IMR-90 (cell line): Measurements from ENCODE around the gene HNRNPD. TPM values are rescaled to one million over a fixed set of nuclear protein-coding genes. Genes with fewer than 3 reads are reported as not detected.

Source experiments
- ATAC-seq: fragments of 200-7000 bp; cut with Tn5 transposase; 2 replicates; pipeline ENCODE4 v1.9.1; 2020; ENCODE audit warnings: low read depth, mild to moderate bottlenecking, moderate library complexity
- BruUV-seq: library from RNA; stranded (reverse); fragments of 400-500 nt; replicated peaks from 2 replicates; lab custom pipeline; 2021; lab: Mats Ljungman, UMichigan
- CTCF ChIA-PET: fragments of 300-600 bp; formaldehyde crosslinking; extraction: SDS; loops from one replicate; lab custom pipeline; 2021; ENCODE audit warnings: antibody characterized with exemption; lab: Yijun Ruan, JAX
- POLR2A ChIA-PET: fragments of 300-600 bp; sonication (Branson Sonifier 250); formaldehyde crosslinking; loops from one replicate; lab custom pipeline; 2022; ENCODE audit warnings: antibody characterized with exemption; ENCODE audit not compliant: unreplicated experiment; lab: Charles Lee
- DNase-seq: peaks from one replicate; pipeline ENCODE4 v3.0.0; 2013
- H2AFZ ChIP-seq: replicated peaks from 2 replicates; pipeline ENCODE3; 2013; ENCODE audit warnings: low read length, mild to moderate bottlenecking; ENCODE audit not compliant: poor library complexity
- H2AK5ac ChIP-seq: 2 replicates; pipeline ENCODE4 v1.6.1; 2013; ENCODE audit warnings: low read depth, low read length, inconsistent platforms
- H2AK9ac ChIP-seq: replicated peaks from 2 replicates; pipeline ENCODE3; 2013; ENCODE audit warnings: mild to moderate bottlenecking, low read depth, low read length, moderate library complexity; ENCODE audit not compliant: poor library complexity
- H2BK120ac ChIP-seq: 2 replicates; pipeline ENCODE4 v1.6.1; 2013; ENCODE audit warnings: low read depth, low read length, inconsistent platforms
- H2BK15ac ChIP-seq: 3 replicates; pipeline ENCODE4 v1.6.1; 2013; ENCODE audit warnings: low read depth, low read length, inconsistent platforms
- H2BK20ac ChIP-seq: 2 replicates; pipeline ENCODE4 v1.6.1; 2013; ENCODE audit warnings: low read depth, mild to moderate bottlenecking, inconsistent platforms, low read length, moderate library complexity
- H2BK5ac ChIP-seq: 2 replicates; pipeline ENCODE4 v1.6.1; 2013; ENCODE audit warnings: mild to moderate bottlenecking, low read depth, low read length, inconsistent platforms; ENCODE audit not compliant: poor library complexity, severe bottlenecking
- H3K14ac ChIP-seq: replicated peaks from 2 replicates; pipeline ENCODE4 v1.6.1; 2013; ENCODE audit warnings: low read depth, low read length, inconsistent platforms
- H3K18ac ChIP-seq: 2 replicates; pipeline ENCODE4 v1.6.1; 2013; ENCODE audit warnings: low read depth, low read length, control low read depth
- H3K23ac ChIP-seq: 2 replicates; pipeline ENCODE4 v1.6.1; 2013; ENCODE audit warnings: low read depth, low read length, inconsistent platforms
- H3K27ac ChIP-seq: 2 replicates; pipeline ENCODE4 v1.5.1; 2013; ENCODE audit warnings: mild to moderate bottlenecking, control low read depth, low read length; ENCODE audit not compliant: insufficient read depth
- H3K27me3 ChIP-seq: 2 replicates; pipeline ENCODE4 v1.6.1; 2013; ENCODE audit warnings: low read length; ENCODE audit not compliant: control insufficient read depth, insufficient read depth
- H3K36me3 ChIP-seq: 2 replicates; pipeline ENCODE4 v1.6.1; 2013; ENCODE audit warnings: low read length, mixed read lengths; ENCODE audit not compliant: control insufficient read depth, insufficient read depth
- H3K4ac ChIP-seq: 2 replicates; pipeline ENCODE4 v1.6.1; 2013; ENCODE audit warnings: low read depth, low read length, inconsistent platforms
- H3K4me1 ChIP-seq: 2 replicates; pipeline ENCODE4 v1.6.1; 2013; ENCODE audit warnings: low read length, mixed read lengths; ENCODE audit not compliant: control insufficient read depth, insufficient read depth
- H3K4me2 ChIP-seq: 2 replicates; pipeline ENCODE4 v1.6.1; 2013; ENCODE audit warnings: low read depth, mild to moderate bottlenecking, control low read depth, low read length, moderate library complexity
- H3K4me3 ChIP-seq: 2 replicates; pipeline ENCODE4 v1.5.1; 2013; ENCODE audit warnings: low read depth, mild to moderate bottlenecking, control low read depth, low read length, moderate library complexity; ENCODE audit not compliant: insufficient read depth
- H3K56ac ChIP-seq: 2 replicates; pipeline ENCODE4 v1.6.1; 2013; ENCODE audit warnings: low read length, inconsistent platforms; ENCODE audit not compliant: insufficient read depth; ENCODE audit errors: extremely low read depth
- H3K79me1 ChIP-seq, 2 experiments: 2 replicates each; pipeline ENCODE4 v1.6.1; 2013; ENCODE audit warnings: low read length in 2 of 2, inconsistent platforms in 1 of 2, low read depth in 1 of 2
- H3K9ac ChIP-seq: 2 replicates; pipeline ENCODE4 v1.6.1; 2013; ENCODE audit warnings: low read depth, low read length, control low read depth
- H3K9me1 ChIP-seq: 2 replicates; pipeline ENCODE4 v1.6.1; 2013; ENCODE audit warnings: low read length, inconsistent platforms; ENCODE audit not compliant: insufficient read depth
- H3K9me3 ChIP-seq: 2 replicates; pipeline ENCODE4 v1.6.1; 2013; ENCODE audit warnings: low read length; ENCODE audit not compliant: control insufficient read depth, insufficient read depth
- H4K20me1 ChIP-seq: 2 replicates; pipeline ENCODE4 v1.6.1; 2013; ENCODE audit warnings: low read length, inconsistent platforms; ENCODE audit not compliant: insufficient read depth
- H4K5ac ChIP-seq: 2 replicates; pipeline ENCODE4 v1.6.1; 2013; ENCODE audit warnings: mild to moderate bottlenecking, low read depth, low read length, control low read depth
- H4K8ac ChIP-seq, 2 experiments: 2 replicates each; pipeline ENCODE4 v1.6.1; 2013; ENCODE audit warnings: low read depth in 2 of 2, low read length in 2 of 2, control low read depth in 1 of 2, inconsistent platforms in 1 of 2
- H4K91ac ChIP-seq: 2 replicates; pipeline ENCODE4 v1.6.1; 2013; ENCODE audit warnings: low read depth, low read length, inconsistent platforms; ENCODE audit not compliant: insufficient read depth
- MAFK ChIP-seq: IDR thresholded peaks from 2 replicates; pipeline ENCODE4 v1.6.1; 2012; ENCODE audit warnings: low read depth, low read length, improper control_type of control experiment
- POLR2A ChIP-seq: IDR thresholded peaks from 2 replicates; pipeline ENCODE4 v1.6.1; 2012; ENCODE audit warnings: mild to moderate bottlenecking, low read depth, low read length
- RAD21 ChIP-seq: IDR thresholded peaks from 2 replicates; pipeline ENCODE4 v1.6.1; 2012; ENCODE audit warnings: low read length, improper control_type of control experiment
- WGBS, 2 experiments: methylation state at CpG; one replicate each; pipeline versions ENCODE4 v1.1.5 to v1.1.7; 2013; ENCODE audit warnings: missing lambda C conversion rate in 2 of 2; ENCODE audit not compliant: insufficient read length in 1 of 2; ENCODE audit errors: extremely low coverage in 2 of 2; 5-methylcytosine and 5-hydroxymethylcytosine counted together
- dilution Hi-C: fragments of 300-500 bp; cut with HindIII; formaldehyde crosslinking; loops from one replicate; pipeline ENCODE4 v1.14.3; 2018; ENCODE audit warnings: low sequenced_read_pairs; ENCODE audit not compliant: unreplicated experiment
- in situ Hi-C: fragments of 300-500 bp; cut with MboI; formaldehyde crosslinking; loops from 3 replicates; pipeline ENCODE4 v1.14.3; 2019; ENCODE audit warnings: low sequenced_read_pairs, inconsistent platforms, mixed read lengths
- intact Hi-C: fragments of 100-400 bp; cut with micrococcal nuclease; formaldehyde crosslinking; loops from 2 replicates; pipeline ENCODE4 v1.10.0; 2022
- polyA plus RNA-seq, 3 experiments: library from polyadenylated mRNA; depleted of rRNA; stranded (reverse); fragments of >200 nt; gene quantifications; 2 replicates each; pipeline ENCODE4 v1.2.3, GENCODE V29; 2012; ENCODE audit warnings: low replicate concordance in 1 of 3
- total RNA-seq: library from RNA; depleted of rRNA; stranded (reverse); fragments of >200 nt; gene quantifications from 2 replicates; pipeline ENCODE4 v1.2.3, GENCODE V29; 2012

Gene HNRNPD
- total and polyA plus RNA-seq, 2 of the 4 experiments (the other 2 are of a cell fraction): 9.7 to 142 TPM

DNA sequence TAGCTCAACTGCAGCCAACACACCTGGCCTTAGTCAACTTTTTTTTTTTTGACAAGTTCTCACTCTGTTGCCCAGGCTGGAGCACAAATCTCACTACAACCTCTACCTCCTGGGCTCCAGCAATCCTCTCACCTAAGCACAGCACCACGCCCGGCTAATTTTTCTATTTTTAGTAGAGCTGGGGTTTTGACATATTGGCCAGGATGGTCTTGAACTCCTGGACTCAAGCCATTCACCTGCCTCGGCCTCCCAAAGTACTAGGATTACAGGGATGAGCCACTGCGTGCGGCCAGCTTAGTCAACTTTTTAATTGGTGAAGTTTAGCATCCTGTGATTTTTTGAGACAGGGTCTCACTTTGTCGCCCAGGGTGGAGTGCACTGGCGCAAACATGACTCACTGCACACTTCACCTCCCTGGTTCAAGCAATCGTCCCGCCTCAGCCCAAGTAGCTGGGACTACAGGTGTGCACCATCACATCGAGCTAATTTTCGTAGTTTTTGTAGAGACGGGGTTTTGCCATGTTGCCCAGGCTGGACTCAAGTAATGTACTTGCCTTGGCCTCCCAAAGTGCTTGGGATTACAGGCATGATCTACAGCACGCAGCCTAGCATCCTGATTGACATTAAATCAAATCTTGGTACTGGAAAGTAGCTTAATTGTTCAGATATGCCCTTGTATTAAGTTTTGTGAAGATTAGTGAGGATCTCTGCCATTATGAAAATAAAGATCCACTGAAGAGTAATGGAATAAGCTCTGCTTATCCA, 48.2 kb upstream of the HNRNPD start:
- no peak overlapping the region for H2BK20ac ChIP-seq
- peaks cover 6% of the 10 kb centered on the region for H3K4me1 ChIP-seq
- H3K14ac ChIP-seq: no peak overlapping the region
- no TSS peak for BruUV-seq
- no peak overlapping the region for H3K9ac ChIP-seq
- in situ Hi-C loops: no loop called here
- ChIA-PET POLR2A (no interaction called here), CTCF (interaction anchor here (0.7 kb wide), 1 partner anchor 13 kb away, joined by 3 read pairs; no protein-coding TSS in a partner anchor)
- no peak overlapping the region for H4K5ac ChIP-seq
- H3K36me3 ChIP-seq: peaks cover 21% of the 10 kb centered on the region
- no peak for ATAC-seq
- H3K27me3 ChIP-seq: no peaks in the 10 kb centered on the region
- intact Hi-C loops: no loop called here
- H3K79me1 ChIP-seq: peaks cover 2 to 24% of the 10 kb centered on the region in 2 experiments; a peak in 2 of 4 replicates
- H2AK5ac ChIP-seq: no peak overlapping the region
- H3K9me3 ChIP-seq: no peaks in the 10 kb centered on the region
- H3K4me3 ChIP-seq: no peak overlapping the region
- H3K56ac ChIP-seq: no peak overlapping the region
- H2BK120ac ChIP-seq: no peak overlapping the region
- H3K23ac ChIP-seq: no peak overlapping the region
- no peak overlapping the region for H4K8ac ChIP-seq
- H3K9me1 ChIP-seq: peaks cover 10% of the 10 kb centered on the region
- WGBS, 2 experiments: no CpG with 5 or more reads among the region's 13 CpGs
- no peak overlapping the region for H2AK9ac ChIP-seq
- H2AFZ ChIP-seq: no peak overlapping the region
- no peak overlapping the region for H2BK15ac ChIP-seq
- H3K4me2 ChIP-seq: no peak overlapping the region
- DNase-seq: no peak
- H4K20me1 ChIP-seq: peaks cover 52% of the 10 kb centered on the region
- H3K18ac ChIP-seq: no peak overlapping the region
- H2BK5ac ChIP-seq: no peak overlapping the region
- H3K27ac ChIP-seq: no peak overlapping the region
- no peak overlapping the region for H4K91ac ChIP-seq
- no peak overlapping the region for H3K4ac ChIP-seq
- dilution Hi-C loops: no loop called here
- TF ChIP-seq POLR2A (peak; percentile 35; the same call in 1 of the 2 replicates), RAD21 (no peak), MAFK (no peak)
